ENCODE data around the gene KPTN.

KPTN gene

GRCh38 chr19:47509170-47509847 is 25.3 kb upstream of the KPTN start:
- no peak for DNase-seq (ENCODE audit: low spot score)

GRCh38 chr19:47508721-47509120 is 24.7 kb upstream of the KPTN start:
- no peak for DNase-seq (ENCODE audit: low spot score)

- DNase-seq (ENCODE audit: low spot score) = no peak
Observed at GRCh38 chr19:47507924-47508553, 24.0 kb upstream of the KPTN start.

GRCh38 chr19:47507012-47507411 is 23.0 kb upstream of the KPTN start:
- DNase-seq (ENCODE audit: low spot score) = no peak

GRCh38 chr19:47506459-47506858 is 22.4 kb upstream of the KPTN start:
- DNase-seq (ENCODE audit: low spot score) = no peak

- no peak for DNase-seq (ENCODE audit: low spot score)
Observed at GRCh38 chr19:47505506-47505905, 21.5 kb upstream of the KPTN start.

GRCh38 chr19:47503826-47504150 is 19.8 kb upstream of the KPTN start:
- no peak for DNase-seq (ENCODE audit: low spot score)

GRCh38 chr19:47503130-47503825 is 19.3 kb upstream of the KPTN start:
- no peak for DNase-seq (ENCODE audit: low spot score)

- DNase-seq (ENCODE audit: low spot score) = no peak
Observed at GRCh38 chr19:47499863-47500830, 16.1 kb upstream of the KPTN start.

- DNase-seq (ENCODE audit: low spot score) = no peak
Observed at GRCh38 chr19:47499371-47499770, 15.4 kb upstream of the KPTN start.

GRCh38 chr19:47498561-47498960 is 14.5 kb upstream of the KPTN start:
- no peak for DNase-seq (ENCODE audit: low spot score)

GRCh38 chr19:47497821-47498520 is 14.0 kb upstream of the KPTN start:
- no peak for DNase-seq (ENCODE audit: low spot score)

- DNase-seq (ENCODE audit: low spot score) = no peak
Observed at GRCh38 chr19:47497050-47497766, 13.2 kb upstream of the KPTN start.

- DNase-seq (ENCODE audit: low spot score) = no peak
Observed at GRCh38 chr19:47495478-47496372, 11.7 kb upstream of the KPTN start.

GRCh38 chr19:47494729-47495128 is 10.7 kb upstream of the KPTN start:
- no peak for DNase-seq (ENCODE audit: low spot score)

- no peak for DNase-seq (ENCODE audit: low spot score)
Observed at GRCh38 chr19:47494211-47494547, 10.2 kb upstream of the KPTN start.

- no peak for DNase-seq (ENCODE audit: low spot score)
Observed at GRCh38 chr19:47493378-47494210, 9.6 kb upstream of the KPTN start.

GRCh38 chr19:47492571-47493377 is 8.8 kb upstream of the KPTN start:
- DNase-seq (ENCODE audit: low spot score) = no peak

Measured in iPS-NIHi11 (cell line).